GM12892 (cell line): Measurements from ENCODE around the gene PRKCQ.

Experiments used
- POLR2A ChIP-seq: IDR thresholded peaks from 2 replicates; pipeline ENCODE4 v1.6.1; 2011; ENCODE audit warnings: low read depth, low read length, control low read depth
- POLR2AphosphoS5 ChIP-seq: IDR thresholded peaks from 2 replicates; pipeline ENCODE4 v1.6.1; 2011; ENCODE audit warnings: low read depth, low read length, control low read depth
- TAF1 ChIP-seq: IDR thresholded peaks from 2 replicates; pipeline ENCODE4 v1.6.1; 2011; ENCODE audit warnings: low read depth, mild to moderate bottlenecking, control low read depth, low read length, borderline replicate concordance

GRCh38 chr10:6423004-6423403 lies 157.1 kb downstream of the PRKCQ start:
- no peak for TF ChIP-seq TAF1
- TF ChIP-seq POLR2AphosphoS5 = no peak
- no peak for TF ChIP-seq POLR2A
